Tibial artery (tissue), 4 donors: ENCODE data around the gene CADPS2.

ENCODE experiments used
- DNase-seq, 2 donors: peaks; one replicate each; pipeline ENCODE4 v3.0.0-alpha.2; 2019
- H3K27ac ChIP-seq, 2 donors: fragments of 200-600 bp; sonication (generic) in 1 of 2; 1 replicate in 1 of 2; 2 replicates in 1 of 2; pipeline ENCODE4 v1.5.1; 2018 to 2019; ENCODE audit warnings: mild to moderate bottlenecking in 1 of 2
- H3K27me3 ChIP-seq, 2 donors: fragments of 200-600 bp; sonication (generic) in 1 of 2; one replicate each; pipeline versions ENCODE4 v1.5.1 to v1.6.0; 2016 to 2019
- H3K36me3 ChIP-seq, 3 donors: fragments of 200-600 bp; sonication (generic) in 2 of 3; one replicate each; pipeline ENCODE4 v1.5.1; 2016 to 2019; ENCODE audit warnings: mild to moderate bottlenecking in 2 of 3
- H3K4me1 ChIP-seq, 4 donors: fragments of 200-600 bp; sonication (generic) in 2 of 4; 1 replicate in 3 of 4; 2 replicates in 1 of 4; pipeline ENCODE4 v1.5.1; 2016 to 2019
- H3K4me3 ChIP-seq, 2 donors: fragments of 200-600 bp; sonication (generic) in 1 of 2; 1 replicate in 1 of 2; 2 replicates in 1 of 2; pipeline ENCODE4 v1.5.1; 2018 to 2019; ENCODE audit warnings: mild to moderate bottlenecking in 2 of 2
- H3K9me3 ChIP-seq, 3 donors: fragments of 200-600 bp; sonication (generic) in 1 of 3; one replicate each; pipeline ENCODE4 v1.5.1; 2016 to 2019
- intact Hi-C: fragments of 100-400 bp; cut with DNase I; formaldehyde crosslinking; loops from one replicate; pipeline ENCODE4 v1.15.0; 2023; ENCODE audit warnings: low total_unique reads
- TF ChIP-seq, protein P1 (sequence below), 2 experiments: fragments of 200-600 bp in 1 of 2; fragments of 450-650 bp in 1 of 2; IDR thresholded peaks; one replicate each; pipeline ENCODE4 v1.5.1; 2017 to 2019; ENCODE audit warnings: antibody characterized with exemption in 2 of 2, mild to moderate bottlenecking in 1 of 2, moderate library complexity in 1 of 2

Gene CADPS2

DNA sequence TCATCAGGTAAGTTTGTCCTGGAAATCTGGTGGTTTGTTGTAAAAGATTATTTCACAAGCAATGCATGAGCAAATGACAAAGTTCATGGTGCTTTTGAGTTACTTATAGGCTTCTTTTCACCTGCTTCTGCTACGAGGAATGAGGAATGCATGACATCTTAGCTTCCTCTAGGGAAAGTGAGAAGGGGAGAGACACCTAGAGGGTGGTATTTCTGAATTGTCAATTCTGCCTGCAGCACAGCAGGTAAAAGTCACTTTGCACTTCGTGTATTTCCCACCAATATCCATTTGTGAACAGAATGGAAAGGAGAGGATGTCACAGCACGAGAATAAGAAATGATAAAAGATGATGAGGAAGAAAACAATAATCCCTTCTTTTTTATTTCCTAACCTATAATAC is 428.3 kb downstream of the CADPS2 start:
- no peak overlapping the region for H3K27ac ChIP-seq
- H3K4me3 ChIP-seq, result no peak overlapping the region
- no peaks in the 10 kb centered on the region for H3K9me3 ChIP-seq
- TF ChIP-seq, protein P1, sequence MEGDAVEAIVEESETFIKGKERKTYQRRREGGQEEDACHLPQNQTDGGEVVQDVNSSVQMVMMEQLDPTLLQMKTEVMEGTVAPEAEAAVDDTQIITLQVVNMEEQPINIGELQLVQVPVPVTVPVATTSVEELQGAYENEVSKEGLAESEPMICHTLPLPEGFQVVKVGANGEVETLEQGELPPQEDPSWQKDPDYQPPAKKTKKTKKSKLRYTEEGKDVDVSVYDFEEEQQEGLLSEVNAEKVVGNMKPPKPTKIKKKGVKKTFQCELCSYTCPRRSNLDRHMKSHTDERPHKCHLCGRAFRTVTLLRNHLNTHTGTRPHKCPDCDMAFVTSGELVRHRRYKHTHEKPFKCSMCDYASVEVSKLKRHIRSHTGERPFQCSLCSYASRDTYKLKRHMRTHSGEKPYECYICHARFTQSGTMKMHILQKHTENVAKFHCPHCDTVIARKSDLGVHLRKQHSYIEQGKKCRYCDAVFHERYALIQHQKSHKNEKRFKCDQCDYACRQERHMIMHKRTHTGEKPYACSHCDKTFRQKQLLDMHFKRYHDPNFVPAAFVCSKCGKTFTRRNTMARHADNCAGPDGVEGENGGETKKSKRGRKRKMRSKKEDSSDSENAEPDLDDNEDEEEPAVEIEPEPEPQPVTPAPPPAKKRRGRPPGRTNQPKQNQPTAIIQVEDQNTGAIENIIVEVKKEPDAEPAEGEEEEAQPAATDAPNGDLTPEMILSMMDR (IDR thresholded peaks at IDR 0.05), result no peak
- no peaks in the 10 kb centered on the region for H3K36me3 ChIP-seq
- intact Hi-C loops, result no loop called here
- no peak for DNase-seq
- H3K4me1 ChIP-seq, result no peaks in the 10 kb centered on the region
- H3K27me3 ChIP-seq, result no peaks in the 10 kb centered on the region

DNA sequence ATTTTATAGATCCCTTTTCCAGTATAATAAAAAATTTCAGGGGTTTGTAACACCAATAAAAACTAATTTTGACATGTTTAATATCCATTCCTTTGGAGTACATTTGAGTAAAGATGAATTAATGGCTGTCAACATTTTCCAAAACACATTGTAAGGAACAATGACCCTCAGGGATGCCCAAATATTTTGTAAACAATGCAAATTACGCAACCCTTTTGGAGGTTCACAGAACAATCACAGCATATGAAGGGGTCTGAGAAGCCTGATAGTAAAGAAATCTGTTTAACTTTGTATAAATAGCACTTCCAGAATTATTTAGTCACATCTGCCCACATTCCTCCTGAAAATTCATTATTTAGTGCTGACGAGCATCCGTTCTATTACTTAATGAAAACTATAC is 428.9 kb downstream of the CADPS2 start:
- Histone ChIP-seq H3K4me1 (no peaks in the 10 kb centered on the region), H3K4me3 (no peak overlapping the region), H3K27ac (no peak overlapping the region), H3K27me3 (no peaks in the 10 kb centered on the region), H3K36me3 (no peaks in the 10 kb centered on the region), H3K9me3 (no peaks in the 10 kb centered on the region)
- no peak for DNase-seq
- intact Hi-C loops, result no loop called here
- TF ChIP-seq, protein P1 (IDR thresholded peaks at IDR 0.05), result no peak

DNA sequence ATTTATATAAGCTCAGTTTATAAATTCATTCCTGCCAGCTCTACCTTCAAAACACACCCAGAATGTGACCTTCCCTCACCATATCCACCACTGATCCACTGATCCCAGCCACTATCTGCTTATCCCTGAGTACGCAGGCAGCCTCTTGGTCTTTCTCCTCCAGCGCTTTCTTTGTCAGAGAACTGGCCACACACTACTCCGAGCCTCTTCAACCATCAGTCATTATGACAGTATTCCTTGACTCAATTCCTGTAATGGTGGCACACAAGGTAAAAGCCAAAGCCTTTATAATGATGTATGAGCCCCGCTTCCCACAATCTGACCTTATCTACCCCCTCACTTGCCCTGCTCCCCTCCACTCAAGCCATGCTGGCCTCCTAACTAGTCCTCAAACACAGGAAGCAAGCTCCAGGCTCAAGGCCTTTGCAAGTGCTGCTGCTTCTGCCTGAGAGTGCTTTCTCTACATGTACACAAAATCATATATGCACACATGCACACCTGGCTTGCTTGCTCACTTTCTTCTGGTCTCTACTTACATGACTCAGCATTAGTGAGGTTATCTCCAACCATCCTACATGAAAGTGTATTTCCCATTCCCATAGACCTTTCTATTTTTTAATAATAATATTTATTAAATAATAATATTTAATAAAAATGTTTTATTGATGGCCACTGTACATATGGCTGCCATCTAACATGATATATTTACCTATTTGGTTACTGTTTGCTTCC is 431.3 kb downstream of the CADPS2 start:
- TF ChIP-seq, protein P1 (IDR thresholded peaks at IDR 0.05), result no peak
- intact Hi-C loops, result no loop called here

DNA sequence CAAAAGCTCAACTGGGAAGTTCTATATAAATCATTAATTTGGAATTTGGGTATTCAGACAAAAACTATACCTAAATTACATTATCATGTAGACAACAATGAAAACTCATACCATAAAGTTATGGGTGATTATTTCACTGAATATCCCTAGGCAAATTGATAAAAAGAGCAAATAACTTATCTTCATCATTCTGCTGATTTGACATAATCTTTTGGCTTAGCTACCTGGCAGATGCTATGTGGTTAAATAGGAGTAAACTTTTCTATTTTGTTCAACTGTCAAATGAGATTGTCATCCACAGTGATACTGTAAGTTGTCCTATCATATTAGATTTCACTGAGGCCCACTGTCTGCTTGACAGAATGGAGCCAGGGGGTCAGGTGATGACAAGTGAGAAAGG is 432.8 kb downstream of the CADPS2 start:
- intact Hi-C loops, result no loop called here
- Histone ChIP-seq H3K27me3 (no peaks in the 10 kb centered on the region), H3K36me3 (peaks cover 5 to 8% (median 6%) of the 10 kb centered on the region in 3 donors), H3K4me3 (no peak overlapping the region), H3K9me3 (no peaks in the 10 kb centered on the region), H3K27ac (no peak overlapping the region), H3K4me1 (no peaks in the 10 kb centered on the region)
- no peak for DNase-seq
- TF ChIP-seq, protein P1 (IDR thresholded peaks at IDR 0.05), result no peak

More for the DNA sequence above, 431.3 kb downstream of the CADPS2 start:
- H3K4me3 ChIP-seq, result no peak overlapping the region
- H3K27me3 ChIP-seq, result no peaks in the 10 kb centered on the region
- H3K4me1 ChIP-seq, result no peaks in the 10 kb centered on the region
- DNase-seq, result no peak
- no peaks in the 10 kb centered on the region for H3K9me3 ChIP-seq
- H3K36me3 ChIP-seq, result peaks cover 5 to 8% (median 6%) of the 10 kb centered on the region in 3 donors
- no peak overlapping the region for H3K27ac ChIP-seq

DNA sequence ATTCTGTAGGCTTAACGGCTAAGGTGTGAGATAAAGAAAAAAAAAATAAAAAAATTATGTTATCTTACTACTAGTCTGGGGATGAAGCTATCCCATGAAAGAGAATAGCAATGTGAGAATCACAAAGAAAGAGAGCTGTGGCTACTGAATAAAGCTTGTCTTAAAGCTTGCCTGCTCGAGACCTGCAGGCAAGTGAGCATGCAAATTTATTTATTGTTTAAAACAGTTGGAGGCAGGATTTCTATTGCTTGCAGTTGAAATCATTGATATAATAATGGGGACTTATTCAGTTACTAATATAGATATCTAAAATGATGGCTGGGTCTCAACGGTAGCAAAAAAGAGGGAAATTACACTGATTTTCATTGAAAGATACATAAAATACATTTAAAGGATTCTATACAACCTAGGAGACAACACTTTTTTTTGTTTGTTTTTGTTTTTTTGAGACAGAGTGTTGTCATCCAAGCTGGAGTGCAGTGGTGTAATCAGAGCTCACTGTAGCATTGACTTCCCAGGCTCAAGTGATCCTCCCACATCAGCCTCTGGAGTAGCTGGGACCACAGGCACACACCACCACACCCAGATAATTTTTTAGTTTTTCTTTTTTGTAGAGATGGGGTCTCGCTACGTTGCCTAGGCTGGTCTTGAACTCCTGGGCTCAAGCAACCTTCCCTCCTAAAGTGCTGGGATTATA is 437.2 kb downstream of the CADPS2 start:
- peaks cover 5 to 14% (median 8%) of the 10 kb centered on the region in 3 donors for H3K36me3 ChIP-seq
- H3K9me3 ChIP-seq, result no peaks in the 10 kb centered on the region
- TF ChIP-seq, protein P1 (IDR thresholded peaks at IDR 0.05), result no peak
- intact Hi-C loops, result no loop called here
- H3K27ac ChIP-seq, result no peak overlapping the region
- no peak overlapping the region for H3K4me3 ChIP-seq
- DNase-seq, result no peak
- no peaks in the 10 kb centered on the region for H3K4me1 ChIP-seq
- H3K27me3 ChIP-seq, result no peaks in the 10 kb centered on the region
